Measurements from ENCODE around the gene MYBPC3. TPM values are rescaled to one million over a fixed set of nuclear protein-coding genes. Genes with fewer than 3 reads are reported as not detected.
A peak's percentile ranks its signal among the peaks of the same experiment; 100 is the strongest.
"Not testable (repeated sequence)": the region's sequence is repeated elsewhere in the genome, so short reads cannot be mapped to it uniquely, and the experiment has no call there.

MYBPC3 gene
- polyA plus RNA-seq, 3 donors, result 0.03 to 7.8 TPM; not detected in 1

- Histone ChIP-seq H3K36me3 (replicated peaks in 1 of 2; ENCODE audit: control insufficient read depth in 1 of 2, insufficient read depth in 2 of 2, low read length in 2 of 2) (peaks cover 70 to 76% of the 10 kb centered on the region in 2 donors), H4K20me1 (ENCODE audit: insufficient read depth, low read length) (peaks cover 17% of the 10 kb centered on the region), H2AFZ (ENCODE audit: insufficient read depth, low read depth, low read length, poor library complexity, severe bottlenecking) (no peak overlapping the region), H3K4me3 (replicated peaks in 1 of 3; ENCODE audit: low read depth in 2 of 3, low read length in 3 of 3) (no peak overlapping the region), H3K4me2 (replicated peaks; ENCODE audit: extremely low read depth, low read length, poor library complexity, severe bottlenecking) (no peak overlapping the region), H3K4me1 (ENCODE audit: control insufficient read depth in 1 of 2, insufficient read depth in 2 of 2, low read length in 2 of 2) (no peaks in the 10 kb centered on the region), H3K27me3 (ENCODE audit: control insufficient read depth in 2 of 2, insufficient read depth in 2 of 2, low read length in 2 of 2) (no peaks in the 10 kb centered on the region), H3K9ac (ENCODE audit: insufficient read depth, low read length, poor library complexity, severe bottlenecking) (no peak overlapping the region), H3K27ac (ENCODE audit: low read depth in 1 of 2, low read length in 2 of 2) (no peak overlapping the region), H3K9me3 (replicated peaks in 1 of 2; ENCODE audit: control insufficient read depth in 1 of 2, insufficient read depth in 1 of 2, low read length in 2 of 2) (no peaks in the 10 kb centered on the region), H3K79me2 (ENCODE audit: insufficient read depth, low read length) (no peaks in the 10 kb centered on the region)
- WGBS (ENCODE audit: insufficient coverage), result no CpG with 5 or more reads among the region's 5 CpGs
- intact Hi-C loops (cut with micrococcal nuclease), result no loop called here
- Mint-ChIP-seq H3K27ac (peak overlapping the region in 2 of 7 donors; percentile 42 to 68), H3K27me3 (ENCODE audit: low read depth in 3 of 3) (no peaks in the 10 kb centered on the region), H3K4me1 (peaks cover 10% of the 10 kb centered on the region), H3K36me3 (peaks cover 57 to 88% of the 10 kb centered on the region in 2 donors), H3K9me3 (no peaks in the 10 kb centered on the region), H3K4me3 (no peak overlapping the region)
- TF ChIP-seq CTCF (IDR thresholded peaks at IDR 0.05), result no peak
- DNase-seq, result no peak
Observed at GRCh38 chr11:47317064-47317828, 35.3 kb downstream of the MYBPC3 start.

- H3K27ac ChIP-seq (ENCODE audit: low read depth in 1 of 2, low read length in 2 of 2); intact Hi-C loops (cut with micrococcal nuclease); H3K4me3 ChIP-seq (replicated peaks in 1 of 3; ENCODE audit: low read depth in 2 of 3, low read length in 3 of 3); H3K9ac ChIP-seq (ENCODE audit: insufficient read depth, low read length, poor library complexity, severe bottlenecking); H3K27me3 ChIP-seq (ENCODE audit: control insufficient read depth in 2 of 2, insufficient read depth in 2 of 2, low read length in 2 of 2); H3K9me3 ChIP-seq (replicated peaks in 1 of 2; ENCODE audit: control insufficient read depth in 1 of 2, insufficient read depth in 1 of 2, low read length in 2 of 2); H3K9me3 Mint-ChIP-seq; H3K4me1 ChIP-seq (ENCODE audit: control insufficient read depth in 1 of 2, insufficient read depth in 2 of 2, low read length in 2 of 2); H3K4me1 Mint-ChIP-seq; H3K79me2 ChIP-seq (ENCODE audit: insufficient read depth, low read length); H3K4me2 ChIP-seq (replicated peaks; ENCODE audit: extremely low read depth, low read length, poor library complexity, severe bottlenecking); H3K27me3 Mint-ChIP-seq (ENCODE audit: low read depth in 3 of 3); DNase-seq; H2AFZ ChIP-seq (ENCODE audit: insufficient read depth, low read depth, low read length, poor library complexity, severe bottlenecking); H3K4me3 Mint-ChIP-seq: not testable (repeated sequence)
- H3K36me3 ChIP-seq (replicated peaks in 1 of 2; ENCODE audit: control insufficient read depth in 1 of 2, insufficient read depth in 2 of 2, low read length in 2 of 2), result peaks cover 77 to 78% of the 10 kb centered on the region in 2 donors
- WGBS (ENCODE audit: insufficient coverage), result 96% methylated on average over 6 of the region's 8 CpGs
- peak overlapping the region in 2 of 7 donors; percentile 32 to 42 for H3K27ac Mint-ChIP-seq
- peaks cover 15% of the 10 kb centered on the region for H4K20me1 ChIP-seq (ENCODE audit: insufficient read depth, low read length)
- peaks cover 58 to 88% of the 10 kb centered on the region in 2 donors for H3K36me3 Mint-ChIP-seq
Observed at GRCh38 chr11:47316501-47316900, 36.0 kb downstream of the MYBPC3 start.

Measured in CD14-positive monocyte (primary cell).